Measurements from ENCODE around the gene GDPD1. TPM values are rescaled to one million over a fixed set of nuclear protein-coding genes. Genes with fewer than 3 reads are reported as not detected.
A peak's percentile ranks its signal among the peaks of the same experiment; 100 is the strongest.
"Not testable (repeated sequence)": the region's sequence is repeated elsewhere in the genome, so short reads cannot be mapped to it uniquely, and the experiment has no call there.

The GDPD1 gene
- total RNA-seq, result 1 to 10 TPM; 2.7 to 3.7 TPM

DNA sequence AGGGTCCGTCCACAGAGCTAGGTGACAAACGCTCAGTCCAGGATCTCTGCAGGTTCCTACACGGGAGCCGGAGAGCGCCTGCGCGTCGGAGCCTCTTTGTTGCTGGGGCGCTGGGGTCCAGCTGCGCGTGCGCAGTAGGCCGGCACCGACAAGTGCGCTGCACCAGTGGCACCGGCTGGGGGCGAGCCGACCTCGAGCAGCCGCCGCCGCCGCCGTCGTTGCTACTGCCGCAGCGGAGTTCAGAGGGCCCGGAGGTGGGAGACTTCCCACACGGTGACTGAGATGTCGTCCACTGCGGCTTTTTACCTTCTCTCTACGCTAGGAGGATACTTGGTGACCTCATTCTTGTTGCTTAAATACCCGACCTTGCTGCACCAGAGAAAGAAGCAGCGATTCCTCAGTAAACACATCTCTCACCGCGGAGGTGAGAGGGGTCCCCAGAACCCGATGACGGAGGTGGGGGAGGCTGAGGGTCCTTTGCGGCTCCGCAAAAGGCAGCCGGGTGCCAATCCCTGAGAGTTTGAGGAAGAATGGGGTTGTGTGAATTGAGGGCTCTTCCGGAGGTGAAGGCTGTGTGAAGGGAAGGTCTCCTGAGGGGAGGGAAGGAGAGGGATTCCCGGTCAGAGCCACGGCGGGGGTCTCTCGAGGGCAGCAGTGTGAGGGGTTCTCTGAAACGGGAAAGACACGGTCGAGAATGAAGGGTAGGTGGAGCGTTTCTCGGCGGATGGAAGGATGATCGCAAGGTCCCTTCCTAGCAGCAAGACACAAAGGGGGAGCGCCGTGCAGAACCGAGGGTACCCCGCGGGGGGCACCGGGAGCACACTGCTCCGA is at the start of gene GDPD1:
TSS of gene GDPD1 (plus strand) at position 184 of the 831 bp plus-strand sequence. CDS start at position 283, 99 bp downstream.
- Mint-ChIP-seq H3K9me3 (no peaks in the 10 kb centered on the region), H3K36me3 (peaks cover 5 to 6% of the 10 kb centered on the region in 2 donors), H3K27ac (peak within 1 kb of the TSS; percentile 91 to 99)
- DNase-seq (ENCODE audit: low spot score in 2 of 2) (peak; percentile 97), ATAC-seq (peak; percentile 99)

DNA sequence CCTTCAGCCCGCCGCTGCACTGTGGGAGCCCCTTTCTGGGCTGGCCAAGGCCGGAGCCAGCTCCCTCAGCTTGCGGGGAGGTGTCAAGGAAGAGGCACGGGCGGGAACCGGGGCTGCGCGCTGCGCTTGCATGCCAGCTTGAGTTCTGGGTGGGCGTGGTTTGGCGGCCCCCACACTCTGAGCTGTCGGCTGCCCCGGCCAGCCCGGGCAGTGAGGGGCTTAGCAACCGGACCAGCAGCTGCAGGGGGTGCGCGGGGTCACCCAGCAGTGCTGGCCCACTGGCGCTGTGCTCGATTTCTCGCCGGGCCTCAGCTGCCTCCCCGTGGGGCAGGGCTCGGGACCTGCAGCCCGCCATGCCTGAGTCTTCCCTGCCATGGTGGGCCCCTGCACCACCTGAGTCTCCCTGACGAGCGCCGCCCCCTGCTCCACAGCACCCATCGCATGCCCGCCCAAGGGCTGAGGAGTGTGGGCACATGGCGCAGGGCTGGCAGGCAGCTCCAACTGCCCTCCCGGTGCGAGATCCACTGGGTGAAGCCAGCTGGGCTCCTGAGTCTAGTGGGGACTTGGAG is 47.8 kb upstream of the GDPD1 start:
- Mint-ChIP-seq H3K36me3 (peaks cover 14 to 27% of the 10 kb centered on the region in 2 donors), H3K9me3 (no peaks in the 10 kb centered on the region), H3K27ac (no peak overlapping the region)
- no peak for DNase-seq (ENCODE audit: low spot score in 2 of 2)
- ATAC-seq, result no peak

- DNase-seq (ENCODE audit: low spot score in 2 of 2) (no peak), ATAC-seq (no peak)
- Mint-ChIP-seq H3K36me3 (peaks cover 14 to 27% of the 10 kb centered on the region in 2 donors), H3K9me3 (no peaks in the 10 kb centered on the region), H3K27ac (no peak overlapping the region)
Measured at GRCh38 chr17:59174671-59175070, 45.6 kb upstream of the GDPD1 start.

DNA sequence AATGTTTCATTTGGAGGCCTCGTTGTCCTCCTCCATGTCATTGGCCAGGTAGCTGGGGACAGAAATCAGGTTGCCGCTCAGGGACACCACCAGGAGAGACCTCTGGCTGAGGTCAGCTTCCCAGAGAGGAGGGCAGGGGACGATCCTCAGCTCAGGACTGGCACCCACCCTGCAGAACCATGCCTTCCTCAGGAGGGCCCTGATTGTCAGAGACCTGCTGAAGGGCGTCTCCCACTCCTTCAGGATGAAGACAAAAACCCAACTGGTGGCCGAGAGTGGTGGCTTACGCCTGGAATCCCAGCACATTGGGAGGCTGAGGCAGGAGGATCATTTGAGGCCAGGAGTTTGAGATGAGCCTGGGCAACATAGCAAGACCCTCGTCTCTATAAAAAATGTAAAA is 45.2 kb upstream of the GDPD1 start:
- DNase-seq (ENCODE audit: low spot score in 2 of 2) (no peak), ATAC-seq (no peak)
- Mint-ChIP-seq H3K36me3 (peaks cover 14 to 27% of the 10 kb centered on the region in 2 donors), H3K9me3 (no peaks in the 10 kb centered on the region), H3K27ac (no peak overlapping the region)

GRCh38 chr17:59178266-59178985 is 41.9 kb upstream of the GDPD1 start:
- H3K27ac Mint-ChIP-seq, result no peak overlapping the region
- H3K9me3 Mint-ChIP-seq, result no peaks in the 10 kb centered on the region
- no peak for DNase-seq (ENCODE audit: low spot score in 2 of 2)
- ATAC-seq, result no peak
- H3K36me3 Mint-ChIP-seq, result peaks cover 7 to 20% of the 10 kb centered on the region in 2 donors

- not testable (repeated sequence) for H3K9me3 Mint-ChIP-seq, H3K36me3 Mint-ChIP-seq, ATAC-seq
Measured at GRCh38 chr17:59179601-59180000, 40.7 kb upstream of the GDPD1 start.

DNA sequence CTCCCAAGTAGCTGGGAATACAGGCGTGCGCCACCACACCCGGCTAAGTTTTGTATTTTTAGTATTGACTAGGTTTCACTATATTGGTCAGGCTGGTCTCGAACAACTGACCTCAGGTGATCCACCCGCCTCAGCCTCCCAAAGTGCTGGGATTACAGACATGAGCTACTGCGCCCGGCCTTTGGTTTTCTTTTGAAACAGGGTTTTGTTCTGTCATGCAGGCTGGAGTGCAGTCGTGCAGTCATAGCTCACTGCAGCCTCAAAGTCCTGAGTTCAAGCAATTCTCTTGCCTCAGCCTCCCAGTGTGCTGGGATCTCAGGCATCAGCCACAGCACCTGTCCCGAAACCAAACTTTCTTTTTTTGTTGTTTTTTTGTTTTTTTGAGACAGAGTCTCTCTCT is 39.7 kb upstream of the GDPD1 start:
- no peak overlapping the region for H3K27ac Mint-ChIP-seq
- H3K36me3 Mint-ChIP-seq, result peaks cover 0 to 14% of the 10 kb centered on the region in 2 donors
- DNase-seq (ENCODE audit: low spot score in 2 of 2), result no peak
- no peaks in the 10 kb centered on the region for H3K9me3 Mint-ChIP-seq
- ATAC-seq, result no peak

More at GRCh38 chr17:59179601-59180000, 40.7 kb upstream of the GDPD1 start:
- H3K27ac Mint-ChIP-seq; DNase-seq (ENCODE audit: low spot score in 2 of 2): not testable (repeated sequence)

DNA sequence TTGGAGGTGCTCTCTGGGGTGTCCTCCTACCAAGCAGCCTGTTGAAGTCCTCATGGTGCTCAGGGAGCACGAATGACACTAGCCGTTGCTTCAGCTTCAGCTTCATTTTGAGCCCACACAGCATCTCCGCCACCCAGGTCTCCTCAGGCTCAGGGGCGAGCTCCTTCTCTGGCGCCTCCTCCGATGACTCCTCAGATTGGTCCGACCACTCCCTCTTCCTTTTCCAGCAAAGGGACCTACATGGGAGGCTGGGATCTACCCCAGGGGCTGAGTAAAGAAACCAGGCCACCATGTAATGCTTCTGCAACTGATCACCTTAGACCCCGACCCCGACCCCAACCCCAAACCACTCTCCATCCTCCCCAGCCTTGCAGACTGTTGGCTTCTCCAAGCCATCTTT is 38.8 kb upstream of the GDPD1 start:
- no peak for DNase-seq (ENCODE audit: low spot score in 2 of 2)
- H3K9me3 Mint-ChIP-seq, result no peaks in the 10 kb centered on the region
- peak overlapping the region in 1 of 2 donors; percentile 5 for H3K27ac Mint-ChIP-seq
- peaks cover 0 to 20% of the 10 kb centered on the region in 2 donors for H3K36me3 Mint-ChIP-seq
- ATAC-seq, result no peak

- ATAC-seq (no peak), DNase-seq (ENCODE audit: low spot score in 2 of 2) (no peak)
- Mint-ChIP-seq H3K9me3 (no peaks in the 10 kb centered on the region), H3K36me3 (peaks cover 0 to 25% of the 10 kb centered on the region in 2 donors), H3K27ac (no peak overlapping the region)
Measured at GRCh38 chr17:59185997-59186396, 34.3 kb upstream of the GDPD1 start.

DNA sequence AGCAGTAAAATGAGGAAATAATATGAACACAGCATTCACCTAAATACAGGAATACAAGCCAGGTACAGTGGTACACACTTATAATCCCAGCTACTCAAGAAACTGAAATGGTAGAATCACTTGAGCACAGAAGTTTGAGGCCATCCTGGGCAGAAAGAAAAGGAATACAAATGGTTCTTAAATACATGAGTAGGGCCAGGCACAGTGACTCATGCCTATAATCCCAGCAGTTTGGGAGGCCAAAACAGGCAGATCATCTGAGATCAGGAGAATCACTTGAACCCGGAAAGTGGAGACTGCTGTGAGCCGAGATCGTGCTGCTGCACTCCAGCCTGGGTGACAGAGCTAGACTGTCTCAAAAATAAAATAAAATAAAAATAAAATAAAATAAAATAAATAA is 33.5 kb upstream of the GDPD1 start:
- Mint-ChIP-seq H3K9me3 (no peaks in the 10 kb centered on the region), H3K36me3 (peaks cover 0 to 31% of the 10 kb centered on the region in 2 donors), H3K27ac (no peak overlapping the region)
- ATAC-seq (no peak), DNase-seq (ENCODE audit: low spot score in 2 of 2) (no peak)

DNA sequence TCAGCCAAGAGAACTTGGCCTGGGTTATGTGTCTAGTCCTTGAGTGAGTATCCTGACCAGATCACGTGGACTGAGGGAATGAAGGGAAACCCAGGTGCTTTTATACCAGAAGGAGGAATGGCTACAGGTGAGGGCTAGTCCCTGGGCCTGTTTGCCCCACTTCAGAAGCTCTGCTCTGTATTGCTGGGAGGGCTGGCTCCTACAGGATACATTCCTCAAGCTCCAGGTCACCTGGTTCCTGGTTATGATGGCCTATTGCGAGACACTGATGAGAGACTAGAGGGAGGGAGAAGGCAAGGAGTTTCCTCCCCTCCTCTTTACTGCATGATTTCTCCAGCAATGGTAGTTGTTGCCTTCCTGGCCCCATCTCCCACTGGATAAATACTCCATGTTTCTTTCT is 29.5 kb upstream of the GDPD1 start:
- no peaks in the 10 kb centered on the region for H3K9me3 Mint-ChIP-seq
- ATAC-seq (no peak), DNase-seq (ENCODE audit: low spot score in 2 of 2) (no peak)
- no peak overlapping the region for H3K27ac Mint-ChIP-seq
- peaks cover 0 to 31% of the 10 kb centered on the region in 2 donors for H3K36me3 Mint-ChIP-seq

GRCh38 chr17:59193336-59193862 is 26.9 kb upstream of the GDPD1 start:
- DNase-seq (ENCODE audit: low spot score in 2 of 2), result no peak
- Mint-ChIP-seq H3K27ac (no peak overlapping the region), H3K9me3 (no peaks in the 10 kb centered on the region), H3K36me3 (peaks cover 0 to 22% of the 10 kb centered on the region in 2 donors)
- ATAC-seq, result no peak

- DNase-seq (ENCODE audit: low spot score in 2 of 2) (no peak), ATAC-seq (no peak)
- peaks cover 0 to 11% of the 10 kb centered on the region in 2 donors for H3K36me3 Mint-ChIP-seq
- H3K27ac Mint-ChIP-seq, result no peak overlapping the region
- no peaks in the 10 kb centered on the region for H3K9me3 Mint-ChIP-seq
Measured at GRCh38 chr17:59199398-59199797, 20.9 kb upstream of the GDPD1 start.

GRCh38 chr17:59202320-59202719 is 18.0 kb upstream of the GDPD1 start:
- Mint-ChIP-seq H3K27ac (no peak overlapping the region), H3K36me3 (peaks cover 0 to 7% of the 10 kb centered on the region in 2 donors), H3K9me3 (no peaks in the 10 kb centered on the region)
- ATAC-seq (no peak), DNase-seq (ENCODE audit: low spot score in 2 of 2) (no peak)

DNA sequence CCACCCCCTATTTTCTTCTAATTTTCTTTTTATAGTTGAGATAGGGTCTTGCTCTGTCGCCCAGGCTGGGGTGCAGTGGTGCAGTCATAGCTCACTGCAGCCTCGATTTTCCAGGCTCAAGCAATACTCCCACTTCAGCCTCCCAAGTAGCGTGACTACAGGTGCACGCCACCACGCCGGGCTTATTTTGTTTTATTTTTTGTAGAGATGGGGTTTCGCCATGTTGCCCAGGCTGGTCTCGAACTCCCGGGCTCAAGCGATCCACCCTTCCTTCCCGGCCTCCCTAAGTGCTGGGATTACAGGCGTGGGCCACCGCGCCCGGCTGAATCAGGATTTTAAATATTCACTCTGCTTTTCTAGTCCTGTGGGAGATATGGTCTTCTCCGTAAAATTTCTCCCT is 941 bp upstream of the GDPD1 start:
- Mint-ChIP-seq H3K9me3 (no peaks in the 10 kb centered on the region), H3K36me3 (peaks cover 5 to 6% of the 10 kb centered on the region in 2 donors), H3K27ac (no peak overlapping the region)
- DNase-seq (ENCODE audit: low spot score in 2 of 2), result no peak
- no peak for ATAC-seq

- peaks cover 5 to 6% of the 10 kb centered on the region in 2 donors for H3K36me3 Mint-ChIP-seq
- H3K27ac Mint-ChIP-seq, result peak overlapping the region; percentile 70 to 91
- DNase-seq (ENCODE audit: low spot score in 2 of 2) (no peak), ATAC-seq (no peak)
- no peaks in the 10 kb centered on the region for H3K9me3 Mint-ChIP-seq
Measured at GRCh38 chr17:59219992-59220327, 351 bp upstream of the GDPD1 start.
